Stimulated activated CD4-positive, alpha-beta T cell treated with anti-CD3 and anti-CD28 coated beads, Interleukin-1b, Interleukin-23, amount 100 ng/mL, for 48 hours (primary cell): ENCODE measurements around the gene NLGN4X.
"Not testable (repeated sequence)": the region's sequence is repeated elsewhere in the genome, so short reads cannot be mapped to it uniquely, and the experiment has no call there.

Source experiments
- DNase-seq: peaks from one replicate; pipeline ENCODE4 v3.0.0-alpha.2; 2020

Gene NLGN4X

DNA sequence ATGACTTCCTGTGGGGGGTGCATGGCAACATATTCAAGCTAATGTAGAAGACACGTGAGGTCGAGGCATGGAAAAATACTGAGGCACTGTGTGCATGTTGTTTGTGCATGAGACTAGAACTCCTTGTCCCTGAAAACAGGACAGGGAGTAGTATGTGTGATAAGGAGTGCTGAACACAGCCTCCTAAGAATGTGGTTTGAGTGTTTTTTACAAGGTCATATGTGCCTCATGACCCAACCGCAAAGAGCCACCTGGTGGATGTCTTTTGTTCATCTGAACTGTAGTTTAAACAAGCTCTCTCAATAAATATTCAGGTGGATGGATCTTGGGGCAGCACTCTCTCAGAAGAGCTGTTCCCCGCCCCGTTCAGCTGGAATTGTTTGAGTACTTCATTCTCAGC, 226.6 kb downstream of the NLGN4X start:
- DNase-seq = no peak

DNA sequence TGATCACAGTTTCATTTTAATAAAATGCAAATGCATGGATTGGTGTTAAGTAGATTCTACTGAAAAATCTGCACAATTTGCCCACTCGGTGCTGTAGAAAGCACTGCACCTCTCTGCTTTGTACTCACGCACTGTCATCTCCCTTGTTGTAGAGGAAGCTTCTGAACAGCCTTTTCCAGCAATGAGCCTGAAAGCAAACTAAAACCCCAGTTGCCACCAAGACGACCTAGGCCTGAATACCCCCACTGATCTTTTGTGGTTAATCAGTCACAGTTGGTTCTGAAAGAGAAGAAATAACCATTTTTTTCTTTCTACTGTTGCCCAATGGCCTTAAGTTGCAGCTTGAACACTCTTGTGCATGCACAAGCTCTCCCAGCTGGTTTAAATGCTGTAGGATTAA, 229.8 kb downstream of the NLGN4X start:
- DNase-seq = no peak

DNA sequence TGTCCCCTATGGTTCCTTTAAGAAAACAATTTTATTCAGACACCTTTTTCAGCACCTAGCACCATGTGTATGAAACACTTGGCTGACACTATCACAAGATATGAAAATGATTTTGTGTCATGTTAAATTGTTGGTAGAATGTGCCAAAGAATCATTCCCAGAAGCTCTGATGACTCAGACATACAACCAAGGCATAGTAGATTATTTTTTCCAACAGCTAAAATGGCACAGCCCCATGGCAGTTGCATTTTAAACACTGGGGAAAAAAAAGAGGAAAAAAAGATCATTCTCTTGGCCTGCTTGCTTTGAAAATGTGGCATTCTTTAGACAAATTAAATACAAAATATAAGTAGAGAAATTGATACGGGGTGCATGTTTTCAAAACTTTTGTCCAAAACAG, 230.2 kb downstream of the NLGN4X start:
- no peak for DNase-seq

DNA sequence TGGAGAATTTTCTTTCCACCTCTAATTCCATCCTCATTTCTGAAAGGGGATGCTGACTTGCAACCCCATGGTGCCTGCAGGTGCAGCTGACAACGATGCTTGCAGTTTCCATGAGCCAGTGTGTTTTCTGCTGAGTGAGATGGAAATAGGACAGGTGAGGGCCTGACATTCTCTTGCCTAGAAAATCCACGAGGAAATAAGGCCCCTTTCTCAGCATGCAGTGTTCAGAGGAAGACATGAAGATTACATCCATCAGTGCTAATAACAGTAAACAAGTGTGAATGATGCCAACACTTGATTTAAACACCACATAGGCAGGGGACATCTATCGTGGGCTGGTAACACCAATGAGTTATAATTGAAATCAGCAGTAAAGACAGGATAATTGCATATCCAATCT, 237.3 kb downstream of the NLGN4X start:
- no peak for DNase-seq

DNA sequence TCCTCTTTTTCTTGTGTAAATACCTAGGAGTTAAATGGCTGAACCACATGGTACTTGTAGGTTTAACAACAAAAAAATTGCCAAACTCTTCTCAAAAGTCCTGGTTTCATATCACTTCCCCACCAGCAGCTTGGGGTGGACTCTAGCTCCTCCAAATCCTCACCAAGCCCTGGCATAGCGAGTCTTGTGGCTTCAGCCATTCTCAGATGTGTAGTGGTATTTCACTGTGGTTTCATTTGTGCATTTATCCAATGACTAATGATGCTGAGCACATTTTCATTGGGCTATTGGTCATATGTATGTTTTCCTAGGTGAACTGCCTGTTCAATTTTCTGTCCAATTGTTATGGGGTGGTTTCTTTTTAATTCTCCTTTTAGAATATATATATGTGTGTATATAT, 249.3 kb downstream of the NLGN4X start:
- DNase-seq = no peak

DNA sequence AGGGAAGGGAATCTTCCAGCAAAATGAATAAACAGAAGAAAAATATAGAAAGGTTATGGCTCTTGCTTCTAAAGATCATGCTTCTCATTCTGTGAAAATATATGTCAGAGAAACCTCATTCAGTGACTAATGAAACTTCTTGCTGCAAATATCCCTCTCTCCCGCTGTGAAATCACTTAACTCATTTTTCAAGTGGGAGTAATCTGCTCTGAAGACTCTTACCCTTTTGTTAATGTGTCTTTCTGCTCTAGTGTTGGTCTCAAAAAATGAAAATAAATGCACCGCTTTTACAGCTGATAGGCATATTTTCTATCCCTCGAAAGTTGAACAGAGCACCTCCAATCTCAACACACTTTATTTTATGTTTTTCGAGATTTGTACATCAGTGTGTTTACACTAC, 252.3 kb downstream of the NLGN4X start:
- no peak for DNase-seq

DNA sequence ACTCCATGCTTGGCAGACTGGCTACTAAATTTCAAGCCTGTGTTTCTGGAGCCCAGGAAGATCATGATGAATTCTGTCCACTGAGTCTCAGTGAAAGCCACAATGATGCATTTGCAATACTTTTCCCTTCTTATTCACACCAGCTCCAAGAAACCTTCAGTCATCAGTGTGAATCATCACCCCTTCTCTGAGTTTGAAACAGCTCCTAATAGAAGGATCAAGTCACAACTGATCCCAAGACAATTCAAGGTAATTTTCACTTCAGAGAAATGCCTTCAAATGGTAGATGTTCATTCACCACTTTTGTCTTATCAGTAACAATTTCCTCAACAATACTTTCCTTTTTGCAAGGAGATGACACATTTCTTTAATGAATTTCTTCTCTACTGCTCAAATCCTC, 257.4 kb downstream of the NLGN4X start:
- no peak for DNase-seq

DNA sequence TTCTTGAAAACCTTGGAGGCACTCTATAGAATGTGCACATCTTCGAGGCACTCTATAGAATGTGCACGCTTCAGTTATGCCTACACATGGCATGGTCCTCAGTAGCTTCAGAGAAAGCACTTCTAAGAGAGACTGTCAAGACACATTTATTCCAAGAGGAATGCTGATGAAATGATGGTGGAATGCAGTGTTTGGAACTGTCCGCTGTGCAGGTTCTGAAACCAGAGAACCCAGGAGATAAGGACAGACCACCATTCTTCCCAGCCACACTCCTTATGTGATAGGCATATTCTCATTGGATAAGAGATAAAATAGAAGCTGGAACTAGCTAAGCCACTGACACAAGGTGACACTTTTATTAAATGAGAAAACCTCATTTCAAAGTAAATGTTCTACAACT, 263.3 kb downstream of the NLGN4X start:
- no peak for DNase-seq

DNA sequence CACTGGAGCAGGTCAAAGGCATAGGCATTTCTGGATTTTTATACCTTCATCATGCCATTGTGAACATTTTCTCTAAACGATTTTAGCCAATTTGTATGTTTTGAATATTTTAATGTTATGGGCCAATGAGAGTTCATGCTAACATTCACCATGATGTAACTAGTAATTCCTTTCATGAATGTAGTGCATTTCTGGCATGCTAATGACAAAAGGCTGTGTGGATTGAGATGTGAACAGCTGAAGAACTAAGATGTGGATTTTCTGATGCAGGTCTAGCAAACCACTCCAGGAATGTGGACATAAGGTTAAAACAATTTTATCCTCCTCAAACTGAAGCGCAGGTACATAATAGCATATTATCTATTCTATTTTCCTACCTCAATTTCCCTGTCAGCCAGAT, 269.4 kb downstream of the NLGN4X start:
- DNase-seq = no peak

DNA sequence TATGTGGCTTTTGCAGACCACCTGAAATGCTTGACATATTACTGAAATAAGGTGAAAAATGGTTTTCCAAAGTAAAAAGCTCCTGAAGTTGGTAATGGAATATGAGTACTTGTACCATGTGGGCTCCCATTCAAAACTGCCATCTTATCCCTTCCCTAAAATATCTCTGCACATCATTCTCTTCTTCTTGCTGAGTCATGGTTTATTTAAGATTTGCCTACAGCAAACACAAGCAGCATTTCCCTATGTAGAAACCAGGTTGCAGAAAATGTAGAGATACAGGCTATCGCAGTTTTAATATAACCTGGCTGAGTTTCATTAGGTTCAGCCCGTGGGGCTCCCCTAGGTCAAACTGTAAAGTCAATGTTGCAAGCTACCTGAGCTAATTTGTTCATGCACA, 270.1 kb downstream of the NLGN4X start:
- no peak for DNase-seq

DNA sequence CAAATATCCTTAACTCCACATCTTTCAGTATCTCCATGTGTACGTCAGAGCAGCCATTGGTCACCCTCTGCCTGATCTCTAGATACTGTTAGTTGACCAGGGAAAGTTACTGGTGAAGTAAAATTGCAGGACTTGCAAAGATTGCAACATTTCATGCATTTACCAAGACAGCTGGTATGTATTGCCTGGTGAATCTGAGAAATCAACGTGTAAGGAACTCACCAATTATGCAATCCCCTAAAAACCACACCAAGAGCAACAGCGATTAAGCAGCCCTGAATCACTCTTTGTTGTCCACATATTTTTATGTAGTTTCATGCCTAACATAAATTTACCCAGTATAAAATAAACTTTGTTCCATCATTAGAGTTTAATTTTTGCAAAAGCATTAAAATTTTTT, 271.2 kb downstream of the NLGN4X start:
- DNase-seq = no peak

DNA sequence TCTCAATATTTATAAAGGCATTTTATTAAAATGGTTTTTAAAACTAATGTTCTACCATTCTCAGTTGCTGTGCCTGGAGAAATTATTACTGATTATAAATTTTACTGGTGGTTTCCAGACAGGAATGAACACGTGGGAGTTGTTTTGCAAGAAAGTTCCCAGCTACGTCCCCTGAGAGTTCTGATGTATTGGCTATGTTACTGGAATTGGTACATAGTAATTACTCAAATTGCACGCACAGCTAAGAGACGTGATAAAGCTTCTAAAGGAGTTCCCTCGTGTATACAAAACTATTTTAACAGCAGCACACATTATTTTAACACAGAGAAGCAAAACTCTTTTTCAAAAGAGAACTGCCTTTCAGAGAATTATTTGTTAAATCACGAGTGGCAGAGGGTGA, 292.2 kb downstream of the NLGN4X start:
- no peak for DNase-seq

DNA sequence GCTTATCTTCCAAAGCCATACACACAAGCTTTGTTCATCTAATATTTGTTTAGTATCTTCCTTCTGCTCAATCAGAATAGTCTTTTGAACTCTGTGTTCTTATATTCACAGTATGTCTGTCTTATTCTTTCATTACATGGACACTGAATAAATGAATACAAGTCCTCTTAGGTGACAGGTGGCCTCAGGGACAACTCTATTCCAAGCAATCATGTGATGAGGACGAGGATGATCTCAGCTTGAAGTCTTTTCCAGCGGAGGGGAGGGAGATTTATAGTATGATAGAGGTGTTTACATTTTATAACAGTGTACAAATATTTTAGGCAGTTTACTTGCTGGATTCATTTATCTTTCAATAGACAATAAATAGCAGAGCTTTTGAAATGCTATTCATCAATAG, 300.4 kb downstream of the NLGN4X start:
- no peak for DNase-seq

DNA sequence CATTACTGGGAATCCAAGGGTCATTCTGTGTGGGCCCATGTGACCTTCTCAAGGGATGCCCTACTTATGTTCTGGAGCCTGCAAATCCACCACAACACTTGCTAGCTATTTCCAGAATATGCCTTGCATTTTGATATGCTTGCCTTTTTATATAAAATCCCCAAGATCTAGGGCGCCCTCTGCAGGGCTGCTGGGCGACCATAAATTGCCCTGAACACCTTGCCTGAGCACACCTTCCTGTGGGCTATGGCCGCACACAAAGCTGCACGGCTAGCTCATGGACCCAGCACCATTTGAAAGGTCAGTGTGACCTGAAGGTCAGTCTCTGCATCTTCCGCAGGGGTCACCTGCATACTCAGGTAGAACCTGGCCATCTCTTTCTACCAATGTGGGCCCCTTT, 311.7 kb downstream of the NLGN4X start:
- no peak for DNase-seq

DNA sequence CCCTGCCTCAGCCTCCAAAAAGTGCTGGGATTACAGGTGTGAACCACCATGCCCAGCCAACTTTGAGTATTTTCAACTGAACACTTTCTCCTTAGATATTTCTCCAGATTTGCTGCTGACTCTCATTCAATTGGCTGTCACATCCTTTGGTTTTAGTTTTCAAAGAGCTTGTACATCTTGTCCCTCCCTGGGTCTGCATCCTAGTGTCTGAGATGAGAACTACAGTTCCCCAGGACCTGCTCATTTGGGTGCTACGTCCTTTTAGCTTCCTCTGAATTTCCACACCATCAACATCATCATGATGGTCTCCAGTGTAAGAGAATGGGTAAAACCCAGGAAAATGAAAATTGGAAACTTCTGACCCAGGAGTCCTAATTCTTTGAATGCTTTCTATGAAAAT, 312.9 kb downstream of the NLGN4X start:
- DNase-seq = no peak

DNA sequence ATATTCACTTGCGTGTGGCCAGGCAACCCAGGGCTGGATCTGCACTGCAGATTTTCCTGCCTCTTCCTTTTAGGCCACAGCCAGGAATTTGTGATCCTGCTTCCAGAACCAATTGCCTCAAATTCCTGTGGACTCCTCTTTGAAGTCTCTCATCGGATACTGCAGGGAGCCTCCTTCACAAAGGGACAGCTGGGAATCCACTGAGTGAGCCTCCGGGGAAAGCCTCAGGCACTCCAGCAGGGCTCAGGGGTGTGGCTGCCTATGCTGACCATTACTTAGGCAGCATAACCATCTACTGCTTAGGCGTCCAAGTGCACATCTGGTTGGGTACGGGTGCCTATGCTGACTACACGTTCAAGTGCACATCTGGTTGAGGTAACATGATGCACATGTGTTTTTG, 321.5 kb downstream of the NLGN4X start:
- no peak for DNase-seq

DNA sequence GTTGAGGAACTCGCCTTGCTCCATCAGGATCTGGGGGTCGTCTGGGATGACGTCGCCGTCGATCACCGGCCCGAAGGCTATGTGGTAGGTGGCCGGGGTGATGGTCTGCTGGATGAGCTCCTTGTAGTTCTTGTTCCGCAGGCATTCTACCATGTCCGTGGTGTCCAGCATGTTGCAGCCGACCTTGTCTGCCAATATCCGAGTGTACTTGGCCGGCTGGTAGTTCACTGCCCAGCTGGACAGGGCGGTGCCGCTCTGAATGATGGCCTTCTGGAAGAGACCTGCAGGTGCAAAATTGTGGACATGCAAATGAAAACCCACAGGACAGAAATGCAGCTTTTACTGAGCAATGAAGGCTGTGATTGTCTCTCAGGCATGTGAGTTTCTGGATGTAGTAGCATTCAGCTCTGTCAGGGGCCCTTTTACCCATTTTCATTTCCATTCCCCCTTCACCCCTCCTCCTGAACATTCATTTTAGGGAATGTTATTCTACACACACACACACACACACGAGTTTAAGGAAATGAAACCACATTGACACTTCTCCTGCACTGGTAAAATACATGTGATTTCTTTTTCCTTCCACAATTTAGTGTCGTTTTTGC, 325.0 kb downstream of the NLGN4X start:
- DNase-seq = not testable (repeated sequence)

DNA sequence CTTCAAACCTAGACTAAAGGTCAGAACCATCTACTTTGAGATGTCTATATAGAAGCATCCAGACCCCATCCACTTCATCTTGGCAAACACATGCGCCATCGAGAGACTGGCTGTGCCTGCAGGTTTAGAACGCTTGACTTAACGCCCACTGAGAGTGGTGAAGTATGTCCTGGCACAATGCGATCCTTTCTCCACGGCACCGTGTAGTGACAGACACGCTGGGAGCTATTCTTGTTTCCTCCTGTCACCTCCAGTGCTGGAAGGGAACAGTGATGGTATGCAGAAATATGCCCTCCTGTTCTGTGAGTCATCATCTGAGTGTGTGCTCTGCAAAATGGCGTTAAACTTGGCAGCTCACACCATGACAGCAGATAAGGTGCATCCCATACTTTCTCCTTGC, 330.2 kb downstream of the NLGN4X start:
- no peak for DNase-seq

DNA sequence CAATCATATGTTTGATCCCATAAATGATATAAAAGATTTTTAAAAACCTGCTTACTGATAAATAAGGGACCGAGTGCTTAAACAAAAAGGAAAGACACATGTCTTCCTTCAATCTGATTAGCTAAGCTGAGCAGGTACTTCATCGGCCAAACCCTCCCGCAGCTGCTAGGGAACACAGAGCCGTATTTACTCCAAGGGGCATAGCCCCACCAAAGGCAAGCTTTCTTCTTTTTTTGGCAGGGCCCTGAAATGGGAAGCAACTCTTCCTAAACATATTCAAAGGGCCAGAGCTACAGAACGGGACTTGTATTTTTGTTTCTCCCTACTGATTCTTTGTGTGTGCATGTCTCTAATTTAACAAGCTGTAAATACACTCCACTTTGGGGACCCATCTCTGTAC, 337.3 kb downstream of the NLGN4X start:
- DNase-seq = no peak

DNA sequence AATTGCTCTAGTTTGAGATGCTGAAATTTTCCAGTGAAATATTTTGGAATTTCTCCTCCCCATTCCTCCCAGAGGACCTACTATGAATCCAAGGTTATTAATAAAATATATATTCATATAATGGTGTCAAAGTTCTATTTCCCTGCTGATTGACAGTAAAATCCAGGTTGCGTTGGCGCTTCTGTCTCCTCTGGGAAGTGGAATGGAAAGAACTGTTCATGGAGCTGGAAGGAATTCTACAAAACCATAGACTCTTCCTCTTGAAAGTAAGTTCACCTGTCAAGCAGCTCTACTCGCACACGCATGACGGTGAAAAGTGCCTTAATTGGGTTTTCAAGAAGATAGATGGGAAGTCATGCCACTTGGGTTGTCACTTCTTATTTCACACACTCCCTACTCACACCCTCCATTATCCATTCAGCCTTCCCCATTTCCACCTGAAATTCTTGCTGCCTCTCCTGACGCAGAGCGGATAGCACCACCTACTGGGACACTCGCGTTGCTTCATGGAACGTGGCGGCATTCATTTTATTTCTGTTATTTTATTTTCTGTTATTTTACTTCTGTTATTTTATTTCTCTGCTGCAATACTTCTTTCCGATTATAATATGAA, 351.6 kb downstream of the NLGN4X start:
- DNase-seq = no peak

DNA sequence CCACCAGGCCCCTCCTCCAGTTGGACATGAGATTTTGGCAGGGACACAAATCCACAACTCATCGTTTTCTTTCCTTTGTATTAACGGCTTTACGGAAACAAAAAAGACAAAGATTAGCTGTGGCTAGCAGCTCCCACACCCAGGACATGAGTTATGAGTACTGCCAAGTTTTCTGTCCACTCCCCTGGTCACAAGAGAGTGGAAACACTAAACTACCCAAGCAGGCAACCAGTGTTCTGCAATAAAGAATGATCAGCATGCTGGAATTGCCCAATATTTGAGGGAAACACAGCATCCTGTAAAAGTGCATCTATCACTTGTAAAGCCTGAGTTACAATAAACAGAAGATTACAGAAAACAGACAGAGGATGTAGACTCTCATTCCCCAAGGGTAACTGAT, 358.4 kb downstream of the NLGN4X start:
- no peak for DNase-seq

DNA sequence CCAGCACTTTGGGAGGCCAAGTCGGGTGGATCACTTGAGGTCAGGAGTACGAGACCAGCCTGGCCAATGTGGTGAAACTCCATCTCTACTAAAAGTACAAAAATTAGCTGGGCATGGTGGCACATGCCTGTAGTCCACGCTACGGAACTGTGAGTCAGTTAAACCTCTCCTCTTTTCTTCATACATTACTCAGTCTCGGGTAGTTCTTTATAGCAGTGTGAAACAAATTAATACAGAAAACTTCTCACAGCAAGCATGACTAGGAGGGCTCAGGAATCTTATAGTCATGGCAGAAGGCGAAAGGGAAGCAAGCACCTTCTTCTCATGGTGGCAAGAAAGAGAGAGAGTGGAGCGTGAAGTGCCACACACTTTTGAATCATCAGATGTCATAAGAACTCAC, 358.9 kb downstream of the NLGN4X start:
- DNase-seq = no peak

DNA sequence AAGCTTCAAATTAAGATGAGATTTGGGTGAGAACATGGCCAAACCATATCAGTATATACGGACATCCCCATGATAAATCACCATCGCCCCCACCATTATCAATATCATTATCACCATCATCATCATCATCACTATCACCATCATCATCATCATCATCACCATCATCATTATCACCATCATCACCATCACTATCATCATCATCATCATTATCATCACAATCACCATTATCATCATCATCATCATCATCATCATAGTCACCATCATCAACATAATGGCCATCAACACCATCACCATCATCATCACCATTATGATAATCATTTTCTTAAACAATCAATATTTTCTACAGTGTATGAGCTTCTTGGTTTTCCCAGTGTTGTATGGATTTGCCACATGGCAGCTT, 360.9 kb downstream of the NLGN4X start:
- no peak for DNase-seq

DNA sequence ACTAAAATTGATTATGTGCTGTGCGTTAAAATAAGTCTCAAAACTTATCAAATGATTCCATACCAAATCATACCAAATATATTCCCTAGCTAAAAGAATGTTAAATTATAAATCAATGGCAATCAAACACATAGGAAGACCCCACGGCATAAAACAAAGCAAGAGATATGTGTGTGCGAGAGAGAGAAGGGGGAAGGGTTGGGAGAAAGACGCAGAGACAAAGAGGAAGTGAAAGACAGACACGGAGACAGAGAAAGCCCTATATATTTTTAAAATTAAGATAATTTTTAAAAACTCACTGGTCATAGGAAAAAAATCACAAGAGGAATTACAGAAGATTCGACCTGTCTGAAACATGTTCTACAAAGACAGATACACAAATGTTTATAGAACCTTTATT, 371.4 kb downstream of the NLGN4X start:
- no peak for DNase-seq

DNA sequence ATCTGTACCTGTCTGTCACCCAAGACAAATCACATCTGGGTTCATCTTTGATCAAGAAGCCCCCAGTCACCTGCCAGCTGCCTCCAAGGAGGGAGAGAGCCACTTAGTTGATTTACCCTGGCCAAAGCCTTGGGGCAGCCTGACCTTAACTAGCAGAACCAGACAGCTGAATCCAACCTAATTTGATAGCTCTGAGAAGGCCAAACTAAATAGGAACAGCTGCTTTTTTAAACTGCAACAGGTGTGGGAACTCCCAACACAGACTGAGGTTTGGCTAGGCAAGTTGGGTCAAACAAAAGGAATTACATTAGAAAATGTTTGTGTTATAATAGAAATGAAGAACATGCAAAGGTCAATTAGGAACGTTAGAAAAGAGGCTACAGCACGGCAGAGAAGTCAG, 375.7 kb downstream of the NLGN4X start:
- DNase-seq = no peak

DNA sequence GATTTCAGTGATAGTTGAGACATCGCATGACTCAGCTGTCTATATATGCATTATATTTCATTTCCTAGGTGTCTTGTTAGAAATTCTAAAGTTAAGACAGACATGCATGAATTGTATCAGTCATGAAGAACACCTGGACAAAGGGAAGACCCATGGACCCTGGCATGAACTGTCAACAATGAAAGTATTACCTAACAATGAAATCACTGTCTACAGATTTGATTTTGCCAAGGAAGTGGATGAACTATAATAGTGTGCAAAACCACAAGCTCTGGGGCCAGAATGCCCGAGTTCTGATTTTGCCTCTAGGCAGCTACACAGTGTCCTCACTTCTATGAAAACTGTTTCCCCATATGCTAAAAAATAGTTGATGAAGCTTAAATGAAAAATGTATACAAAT, 386.1 kb downstream of the NLGN4X start:
- DNase-seq = no peak
